ENCODE results near the gene ZNF646. TPM values are rescaled to one million over a fixed set of nuclear protein-coding genes. Genes with fewer than 3 reads are reported as not detected.

ZNF646 gene
- total RNA-seq, 2 experiments from 2014 or later, result 19.8 to 20.3 TPM

DNA sequence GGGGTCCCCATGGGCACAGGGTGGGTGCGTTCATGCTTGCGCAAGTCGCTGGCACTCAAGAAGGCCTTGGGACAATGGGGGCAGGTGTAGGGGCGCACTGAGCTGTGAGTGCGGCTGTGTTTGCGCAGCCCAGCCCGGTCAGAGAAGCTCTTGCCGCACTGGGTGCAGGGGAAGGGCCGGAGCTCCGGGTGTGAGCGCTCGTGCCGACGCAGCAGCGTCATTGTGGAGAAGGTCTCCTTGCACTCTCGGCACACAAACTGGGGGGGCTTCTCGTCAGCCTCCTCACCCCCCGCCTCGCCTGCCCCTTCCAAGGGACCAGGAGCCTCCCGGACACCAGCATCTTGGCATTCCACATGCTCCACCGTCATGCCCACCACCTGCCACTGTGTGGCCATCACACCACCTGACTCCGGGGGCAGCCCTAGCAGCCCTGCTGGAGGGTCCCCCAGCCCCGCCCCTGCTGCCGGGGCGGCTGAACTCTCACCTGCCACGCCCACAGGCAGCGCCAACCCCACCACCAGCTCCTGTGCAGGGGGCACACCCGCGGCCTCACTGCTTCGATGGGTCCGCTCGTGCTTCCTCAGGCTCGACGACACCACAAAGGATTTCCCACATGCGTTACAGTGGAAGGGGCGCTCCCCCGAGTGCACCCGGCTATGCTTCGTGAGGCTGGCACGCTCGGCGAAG, 13.0 kb upstream of the ZNF646 start:
- ChIA-PET POLR2A (interaction anchor here (0.7 kb wide), 1 partner anchor 32 kb away, joined by 3 read pairs; no protein-coding TSS in a partner anchor), CTCF (interaction anchor here (1.3 kb wide), 1 partner anchor 19 kb away, joined by 3 read pairs; no protein-coding TSS in a partner anchor)

DNA sequence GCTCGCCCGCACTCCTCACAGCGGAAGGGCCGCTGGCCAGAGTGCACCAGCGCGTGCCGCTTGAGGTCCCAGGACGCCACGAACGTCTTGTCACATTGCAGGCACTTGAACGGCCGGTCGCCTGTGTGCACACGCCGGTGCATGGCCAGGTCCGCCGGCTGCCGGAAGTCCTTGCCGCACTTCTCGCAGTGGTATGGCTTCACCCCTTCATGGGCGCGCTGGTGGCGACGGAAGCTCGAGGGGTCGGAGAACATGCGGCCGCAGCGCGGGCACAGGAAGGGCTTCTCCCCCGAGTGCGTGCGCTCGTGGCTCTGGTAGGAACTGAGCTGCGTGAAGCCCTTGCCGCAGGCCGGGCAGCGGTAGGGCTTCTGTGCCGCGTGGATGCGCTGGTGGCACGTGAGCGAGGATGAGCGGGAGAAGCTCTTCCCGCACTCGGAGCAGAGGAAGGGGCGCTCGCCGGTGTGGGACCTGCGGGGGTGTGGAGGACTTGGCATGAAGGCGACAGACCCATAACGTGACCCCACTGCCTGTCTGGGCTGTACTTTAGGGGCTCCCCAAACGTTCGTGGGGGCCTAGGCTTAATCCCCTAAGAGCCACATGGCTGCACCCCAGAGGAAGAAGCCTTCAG, 12.3 kb upstream of the ZNF646 start:
- CTCF ChIA-PET, result no interaction called here
- POLR2A ChIA-PET, result no interaction called here

DNA sequence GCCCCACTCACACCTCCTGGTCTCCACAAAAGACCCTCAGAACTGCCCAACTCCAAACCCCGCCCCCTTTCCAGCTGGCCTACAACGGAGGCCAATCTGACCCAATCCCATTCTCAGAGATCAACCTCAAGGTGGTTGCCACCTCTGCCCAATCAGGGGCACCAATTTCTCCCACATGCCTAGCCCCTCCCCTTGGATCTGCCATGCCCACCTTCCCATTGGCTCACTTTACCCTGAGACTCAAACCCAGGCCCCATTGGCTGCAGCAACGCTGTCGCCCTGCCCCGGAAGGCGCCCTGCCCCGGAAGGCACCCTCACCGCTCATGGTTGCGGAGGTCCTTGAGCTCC, 10.8 kb upstream of the ZNF646 start:
- CTCF ChIA-PET, result interaction anchor here (0.9 kb wide), 1 partner anchor 10 kb away, joined by 3 read pairs; the partner anchor contains the start of genes ZNF646 and ZNF668
- POLR2A ChIA-PET, result no interaction called here

DNA sequence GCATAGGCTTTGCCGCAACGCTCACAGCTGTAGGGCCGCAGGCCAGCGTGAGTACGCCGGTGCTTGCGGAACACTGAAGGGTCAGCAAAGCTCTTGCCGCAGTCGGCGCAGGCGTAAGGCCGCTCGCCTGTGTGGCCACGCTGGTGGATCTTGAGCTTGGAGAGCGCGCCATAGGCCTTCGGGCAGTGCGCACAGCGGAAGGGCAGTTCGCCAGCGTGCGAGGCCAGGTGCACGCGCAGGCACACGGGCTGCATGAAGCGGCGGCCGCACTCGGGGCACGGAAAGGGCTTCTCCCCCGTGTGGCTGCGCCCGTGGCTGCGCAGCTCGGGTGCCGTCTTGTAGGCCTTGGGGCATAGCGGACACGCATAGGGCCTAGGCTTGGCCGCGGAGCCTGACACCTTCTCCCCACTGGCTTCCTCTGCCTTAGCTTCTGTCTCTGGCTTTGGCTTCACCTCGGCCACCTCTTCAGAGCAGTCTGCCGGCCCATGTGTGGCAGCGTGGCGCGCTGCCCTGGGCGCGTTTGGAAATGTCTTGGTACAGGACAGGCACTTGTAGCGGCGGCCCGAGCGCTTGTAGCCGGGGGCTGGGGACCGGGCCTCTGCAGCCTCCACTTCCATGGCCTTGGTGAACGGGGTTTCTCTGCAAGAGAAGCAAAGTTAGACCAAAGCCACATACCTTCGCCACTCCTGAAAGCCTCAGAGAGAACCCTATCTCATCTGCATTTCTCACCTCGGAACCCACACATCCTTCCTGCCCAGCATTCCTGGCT, 10.2 kb upstream of the ZNF646 start:
- POLR2A ChIA-PET, result interaction anchor here (1.1 kb wide), 1 partner anchor 10 kb away, joined by 3 read pairs; the partner anchor contains the start of genes ZNF646 and ZNF668
- CTCF ChIA-PET, result interaction anchor here (0.6 to 0.9 kb wide), 2 partner anchors 10 to 13 kb away, joined by 3 read pairs; partner anchors contain the start of genes ZNF646 and ZNF668

DNA sequence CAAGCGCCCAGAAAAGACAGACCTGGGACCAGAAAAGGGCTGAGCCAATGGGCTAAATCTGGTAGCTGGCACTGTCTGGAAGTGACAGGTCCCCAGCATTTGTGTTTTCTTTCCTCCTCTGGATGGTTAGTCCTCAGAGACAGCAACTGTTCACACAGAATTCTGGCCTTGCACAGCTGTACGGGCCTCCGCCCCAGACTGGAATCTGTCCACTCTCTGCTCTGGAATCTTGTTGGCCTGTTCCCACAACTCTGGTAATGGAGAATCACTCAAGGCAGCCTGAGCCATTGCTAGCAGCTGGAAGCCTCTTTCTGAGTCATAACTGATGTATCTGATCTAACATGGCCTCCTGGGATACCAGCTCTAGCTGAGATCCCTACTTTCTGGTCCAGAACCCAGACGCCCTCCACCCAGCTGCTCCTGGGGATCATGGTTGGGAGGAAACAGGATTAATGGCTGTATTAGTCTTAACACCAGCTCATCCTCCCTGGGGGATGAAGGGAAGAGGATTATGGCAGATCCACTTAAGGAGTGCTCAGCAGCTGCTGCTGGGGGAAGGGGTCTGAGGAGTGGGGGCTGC, 9.2 kb upstream of the ZNF646 start:
- ChIA-PET CTCF (interaction anchor here (1.1 kb wide), 1 partner anchor 111 kb away, joined by 3 read pairs; no protein-coding TSS in a partner anchor), POLR2A (interaction anchor here (0.7 to 1.1 kb wide), 2 partner anchors 9 to 241 kb away, joined by 3 read pairs; partner anchors contain the start of genes ZNF646 and ZNF668)

DNA sequence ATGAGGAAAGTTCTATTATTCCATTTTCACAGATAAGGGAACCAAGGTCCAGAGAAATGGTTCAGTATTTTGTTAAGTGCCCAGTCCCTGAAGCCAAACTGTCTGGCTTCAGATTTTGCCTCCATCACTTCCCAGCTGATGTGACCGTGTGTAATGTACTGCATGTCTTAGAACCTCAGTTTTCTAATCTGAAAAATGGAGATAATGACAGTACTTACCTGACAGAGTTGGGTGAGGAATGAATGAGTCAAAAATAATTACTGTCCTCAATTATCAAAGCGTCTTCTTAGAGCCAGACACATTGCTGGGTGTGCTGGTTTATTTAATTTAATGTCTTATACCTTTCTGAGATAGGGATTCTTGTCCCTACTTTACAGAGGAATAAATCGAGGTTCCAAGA, 6.9 kb upstream of the ZNF646 start:
- POLR2A ChIA-PET, result no interaction called here
- CTCF ChIA-PET, result interaction anchor here (1.4 kb wide), 1 partner anchor 375 kb away, joined by 5 read pairs; the partner anchor contains the start of gene ZNF843

DNA sequence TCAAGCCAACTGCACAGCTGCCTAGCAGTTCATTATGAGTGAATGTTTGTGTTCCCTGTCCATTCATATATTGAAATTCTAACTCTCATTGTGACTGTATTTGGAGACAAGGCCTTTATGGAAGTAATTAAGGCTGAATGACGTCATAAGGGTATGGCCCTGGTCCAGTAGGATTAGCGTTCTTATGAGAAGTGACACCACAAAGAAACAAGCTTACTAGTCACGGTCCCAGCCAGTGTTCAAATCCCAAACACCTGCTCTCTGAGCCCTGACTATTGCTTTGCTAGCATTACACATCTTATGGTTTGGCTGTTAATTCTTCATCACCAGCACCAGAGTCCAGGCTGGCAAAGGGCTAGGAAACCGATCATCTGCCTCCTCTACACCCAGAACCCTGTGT, 2.4 kb upstream of the ZNF646 start:
- POLR2A ChIA-PET, result no interaction called here
- CTCF ChIA-PET, result no interaction called here

DNA sequence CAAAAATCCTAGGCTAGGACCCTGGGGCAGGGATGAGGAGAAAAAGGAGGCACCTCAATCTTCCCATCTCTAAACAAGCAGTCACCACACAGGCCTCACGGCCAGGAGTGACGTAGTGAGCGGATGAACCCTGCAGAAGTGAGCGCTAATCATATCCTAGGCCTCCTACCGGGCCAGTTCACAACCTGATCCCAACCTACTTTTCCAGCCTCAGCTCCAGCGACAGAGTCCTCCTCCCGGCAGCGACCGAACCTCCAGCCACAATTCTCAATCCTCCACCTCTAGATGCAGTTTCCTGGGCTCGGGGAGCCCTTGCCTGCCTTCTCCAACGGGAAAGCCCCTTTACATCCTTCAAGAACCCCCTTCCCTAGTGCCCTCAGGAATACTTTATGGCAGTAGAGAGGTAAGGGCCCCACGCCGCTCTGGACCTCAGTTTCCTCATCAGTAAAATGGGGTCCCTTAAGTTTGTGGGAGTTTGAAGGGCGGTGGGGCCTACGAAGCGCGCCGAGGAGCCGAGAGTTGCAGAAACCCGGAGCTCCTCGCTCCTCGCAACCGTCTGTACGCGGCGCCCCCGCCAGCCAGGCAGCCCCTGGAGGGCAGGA, 1.6 kb upstream of the ZNF646 start:
- ChIA-PET CTCF (interaction anchor here (0.7 to 1.2 kb wide), 4 partner anchors 70 to 108 kb away, joined by 3 read pairs; no protein-coding TSS in a partner anchor), POLR2A (interaction anchor here (0.6 to 2.0 kb wide), 6 partner anchors 41 to 615 kb away, joined by 3 to 11 read pairs (median 3); partner anchors contain the start of genes FUS and KAT8)

DNA sequence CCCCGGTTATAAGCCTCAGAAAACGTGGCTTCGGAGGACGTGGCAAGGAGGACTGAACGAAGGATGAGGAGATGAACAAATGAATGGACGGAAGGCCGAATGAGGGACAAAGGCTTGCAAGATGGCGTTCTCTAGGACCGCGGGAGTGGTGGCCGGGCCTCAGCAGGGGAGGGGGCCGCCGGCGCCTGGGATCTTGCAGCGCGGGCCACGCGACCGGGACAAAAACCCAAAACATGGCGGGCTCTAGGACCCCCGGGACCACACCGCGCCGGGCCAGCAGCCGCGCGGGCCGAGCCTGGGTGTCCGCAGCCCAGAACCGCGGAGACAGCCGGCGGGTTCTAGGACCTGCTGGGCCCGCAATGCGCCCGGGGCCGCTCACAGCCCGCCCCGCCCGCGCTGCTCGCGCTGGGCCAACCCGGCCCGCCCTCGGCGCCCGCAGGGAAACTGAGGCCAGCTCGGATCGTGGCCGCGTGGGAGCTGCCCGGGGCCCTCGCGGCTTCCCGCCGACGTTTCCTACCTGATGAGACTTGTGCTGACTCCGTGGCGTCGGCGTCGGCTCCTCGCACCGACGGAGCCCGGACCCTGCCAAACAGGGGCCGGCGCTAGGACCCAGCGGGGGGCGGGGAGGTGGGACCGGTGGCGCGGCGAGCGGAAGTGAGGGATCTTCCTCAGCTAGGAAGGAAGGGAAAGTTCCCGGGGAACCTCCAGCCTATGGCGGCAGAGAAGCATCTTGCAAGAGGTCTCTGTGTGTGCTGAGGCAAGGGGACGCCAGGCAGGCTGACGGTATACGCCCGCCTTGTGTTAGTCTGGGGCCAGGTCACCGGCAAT, 866 bp upstream of the ZNF646 start:
- ChIA-PET POLR2A (interaction anchor here (0.6 to 2.0 kb wide), 13 partner anchors 8 to 385 kb away, joined by 3 to 11 read pairs (median 4); partner anchors contain the start of genes ARMC5, FUS, KAT8 and SETD1A), CTCF (interaction anchor here (0.6 to 1.6 kb wide), 11 partner anchors 10 to 119 kb away, joined by 3 to 8 read pairs (median 3); partner anchors contain the start of genes HSD3B7 and VKORC1)

DNA sequence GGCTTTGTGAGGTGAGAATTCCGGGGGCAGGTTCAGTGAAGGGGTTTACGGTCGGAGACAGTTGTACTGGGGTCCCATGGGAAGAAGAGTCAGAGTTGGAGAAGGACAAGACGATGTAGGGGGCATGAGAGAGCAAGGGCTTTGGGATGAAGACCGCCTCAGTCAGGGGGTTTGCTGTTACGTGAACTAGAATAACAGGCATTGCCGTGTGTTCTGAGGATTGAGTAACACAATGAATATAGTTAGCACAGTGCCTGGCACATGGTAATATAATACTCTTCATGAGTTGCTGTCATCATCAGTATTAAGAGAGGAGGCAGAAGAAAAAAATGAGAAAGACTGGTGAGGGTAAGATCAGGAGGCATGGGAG, 577 bp downstream of the ZNF646 start:
- ChIA-PET POLR2A (interaction anchor here (0.8 to 2.0 kb wide), 8 partner anchors 10 to 384 kb away, joined by 3 to 11 read pairs (median 8); partner anchors contain the start of genes ARMC5, FUS, HSD3B7 and KAT8), CTCF (interaction anchor here (1.4 to 1.6 kb wide), 2 partner anchors 19 to 67 kb away, joined by 3 to 8 read pairs; partner anchors contain the start of gene VKORC1)

DNA sequence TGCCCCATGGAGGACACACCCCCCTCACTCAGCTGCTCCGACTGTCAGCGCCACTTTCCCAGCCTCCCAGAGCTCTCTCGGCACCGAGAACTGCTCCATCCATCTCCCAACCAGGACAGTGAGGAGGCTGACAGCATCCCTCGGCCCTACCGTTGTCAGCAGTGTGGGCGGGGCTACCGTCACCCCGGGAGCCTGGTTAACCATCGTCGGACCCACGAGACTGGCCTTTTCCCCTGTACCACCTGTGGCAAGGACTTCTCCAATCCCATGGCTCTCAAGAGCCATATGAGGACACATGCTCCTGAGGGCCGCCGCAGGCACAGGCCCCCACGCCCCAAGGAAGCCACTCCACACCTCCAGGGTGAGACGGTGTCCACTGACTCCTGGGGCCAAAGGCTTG, 2.1 kb downstream of the ZNF646 start:
- CTCF ChIA-PET, result interaction anchor here (0.9 kb wide), 1 partner anchor 232 kb away, joined by 3 read pairs; no protein-coding TSS in a partner anchor
- POLR2A ChIA-PET, result no interaction called here

DNA sequence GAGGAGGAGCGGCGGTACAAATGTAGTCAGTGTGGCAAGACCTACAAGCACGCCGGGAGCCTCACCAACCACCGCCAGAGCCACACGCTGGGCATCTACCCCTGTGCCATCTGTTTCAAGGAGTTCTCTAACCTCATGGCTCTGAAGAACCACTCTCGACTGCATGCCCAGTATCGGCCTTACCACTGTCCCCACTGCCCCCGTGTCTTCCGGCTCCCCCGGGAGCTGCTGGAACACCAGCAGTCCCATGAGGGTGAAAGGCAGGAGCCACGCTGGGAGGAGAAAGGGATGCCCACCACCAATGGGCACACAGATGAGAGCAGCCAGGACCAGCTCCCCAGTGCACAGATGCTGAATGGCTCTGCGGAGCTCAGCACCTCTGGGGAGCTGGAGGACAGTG, 2.8 kb downstream of the ZNF646 start:
- POLR2A ChIA-PET, result no interaction called here
- CTCF ChIA-PET, result no interaction called here

DNA sequence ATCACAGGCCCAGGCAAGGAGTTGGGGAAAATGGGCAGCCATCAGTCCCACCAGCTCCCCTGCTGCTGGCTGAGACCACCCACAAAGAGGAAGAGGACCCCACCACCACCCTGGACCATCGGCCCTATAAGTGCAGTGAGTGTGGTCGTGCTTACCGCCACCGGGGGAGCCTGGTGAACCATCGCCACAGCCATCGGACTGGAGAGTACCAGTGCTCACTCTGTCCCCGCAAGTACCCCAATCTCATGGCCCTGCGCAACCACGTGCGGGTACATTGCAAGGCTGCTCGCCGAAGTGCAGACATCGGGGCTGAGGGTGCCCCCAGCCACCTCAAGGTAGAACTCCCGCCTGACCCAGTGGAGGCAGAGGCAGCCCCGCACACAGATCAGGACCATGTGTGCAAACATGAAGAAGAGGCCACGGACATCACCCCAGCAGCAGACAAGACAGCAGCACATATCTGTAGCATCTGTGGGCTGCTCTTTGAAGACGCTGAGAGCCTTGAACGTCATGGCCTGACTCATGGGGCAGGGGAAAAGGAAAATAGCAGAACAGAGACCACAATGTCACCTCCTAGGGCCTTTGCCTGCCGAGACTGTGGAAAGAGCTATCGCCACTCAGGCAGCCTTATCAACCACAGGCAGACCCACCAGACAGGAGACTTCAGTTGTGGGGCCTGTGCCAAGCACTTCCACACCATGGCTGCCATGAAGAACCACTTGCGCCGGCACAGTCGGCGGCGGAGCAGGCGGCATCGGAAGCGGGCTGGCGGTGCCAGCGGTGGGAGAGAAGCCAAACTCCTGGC, 3.6 kb downstream of the ZNF646 start:
- POLR2A ChIA-PET, result no interaction called here

DNA sequence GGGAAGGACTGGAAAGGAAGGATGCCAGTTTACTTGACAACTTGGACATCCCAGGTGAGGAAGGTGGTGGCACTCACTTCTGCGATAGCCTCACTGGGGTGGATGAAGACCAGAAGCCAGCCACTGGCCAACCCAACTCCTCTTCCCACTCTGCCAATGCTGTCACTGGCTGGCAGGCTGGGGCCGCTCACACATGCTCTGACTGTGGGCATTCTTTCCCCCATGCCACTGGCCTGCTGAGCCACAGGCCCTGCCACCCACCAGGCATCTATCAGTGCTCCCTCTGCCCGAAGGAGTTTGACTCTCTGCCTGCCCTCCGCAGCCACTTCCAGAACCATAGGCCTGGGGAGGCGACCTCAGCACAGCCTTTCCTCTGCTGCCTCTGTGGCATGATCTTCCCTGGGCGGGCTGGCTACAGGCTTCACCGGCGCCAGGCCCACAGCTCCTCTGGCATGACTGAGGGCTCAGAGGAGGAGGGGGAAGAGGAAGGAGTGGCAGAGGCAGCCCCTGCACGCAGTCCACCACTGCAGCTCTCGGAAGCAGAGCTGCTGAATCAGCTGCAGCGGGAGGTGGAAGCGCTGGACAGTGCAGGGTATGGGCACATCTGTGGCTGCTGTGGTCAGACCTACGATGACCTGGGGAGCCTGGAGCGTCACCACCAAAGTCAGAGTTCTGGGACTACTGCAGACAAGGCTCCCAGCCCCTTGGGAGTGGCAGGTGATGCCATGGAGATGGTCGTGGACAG, 4.5 kb downstream of the ZNF646 start:
- POLR2A ChIA-PET, result no interaction called here
- CTCF ChIA-PET, result interaction anchor here (0.8 kb wide), 1 partner anchor 17 kb away, joined by 3 read pairs; no protein-coding TSS in a partner anchor

More for the DNA sequence above, 3.6 kb downstream of the ZNF646 start:
- CTCF ChIA-PET, result no interaction called here

DNA sequence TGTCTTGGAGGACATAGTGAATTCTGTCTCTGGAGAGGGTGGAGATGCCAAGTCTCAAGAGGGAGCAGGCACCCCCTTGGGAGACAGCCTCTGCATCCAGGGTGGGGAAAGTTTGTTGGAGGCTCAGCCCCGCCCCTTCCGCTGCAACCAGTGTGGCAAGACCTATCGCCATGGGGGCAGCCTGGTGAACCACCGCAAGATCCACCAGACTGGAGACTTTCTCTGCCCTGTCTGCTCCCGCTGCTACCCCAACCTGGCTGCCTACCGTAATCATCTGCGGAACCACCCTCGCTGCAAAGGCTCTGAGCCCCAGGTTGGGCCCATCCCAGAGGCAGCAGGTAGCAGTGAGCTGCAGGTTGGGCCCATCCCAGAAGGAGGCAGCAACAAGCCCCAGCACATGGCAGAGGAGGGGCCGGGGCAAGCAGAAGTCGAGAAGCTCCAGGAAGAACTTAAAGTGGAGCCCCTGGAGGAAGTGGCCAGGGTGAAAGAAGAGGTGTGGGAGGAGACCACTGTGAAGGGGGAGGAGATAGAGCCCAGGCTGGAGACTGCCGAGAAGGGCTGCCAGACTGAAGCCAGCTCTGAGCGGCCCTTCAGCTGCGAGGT, 5.2 kb downstream of the ZNF646 start:
- ChIA-PET POLR2A (no interaction called here), CTCF (interaction anchor here (0.8 kb wide), 1 partner anchor 16 kb away, joined by 3 read pairs; no protein-coding TSS in a partner anchor)

DNA sequence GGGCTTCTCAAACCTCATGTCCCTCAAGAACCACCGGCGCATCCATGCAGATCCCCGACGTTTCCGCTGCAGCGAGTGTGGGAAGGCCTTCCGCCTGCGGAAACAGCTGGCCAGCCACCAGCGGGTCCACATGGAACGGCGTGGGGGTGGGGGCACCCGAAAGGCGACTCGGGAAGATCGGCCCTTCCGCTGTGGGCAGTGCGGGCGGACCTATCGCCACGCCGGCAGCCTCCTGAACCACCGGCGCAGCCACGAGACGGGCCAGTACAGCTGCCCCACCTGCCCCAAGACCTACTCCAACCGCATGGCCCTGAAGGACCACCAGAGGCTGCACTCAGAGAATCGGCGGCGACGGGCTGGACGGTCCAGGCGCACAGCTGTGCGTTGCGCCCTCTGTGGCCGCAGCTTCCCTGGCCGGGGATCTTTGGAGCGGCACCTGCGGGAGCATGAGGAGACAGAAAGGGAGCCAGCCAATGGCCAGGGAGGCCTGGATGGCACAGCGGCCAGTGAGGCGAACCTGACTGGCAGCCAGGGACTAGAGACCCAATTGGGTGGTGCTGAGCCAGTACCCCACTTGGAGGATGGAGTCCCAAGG, 5.9 kb downstream of the ZNF646 start:
- POLR2A ChIA-PET, result no interaction called here
- CTCF ChIA-PET, result interaction anchor here (0.8 kb wide), 1 partner anchor 15 kb away, joined by 3 read pairs; no protein-coding TSS in a partner anchor
